ENCODE results near the gene RSAD2. TPM values are rescaled to one million over a fixed set of nuclear protein-coding genes. Genes with fewer than 3 reads are reported as not detected.
A peak's percentile ranks its signal among the peaks of the same experiment; 100 is the strongest.

RSAD2 gene
- total RNA-seq = 4.4 and 5.3 TPM in 2 replicates
- long read RNA-seq, transcript RSAD2-201 (6 exons, 3,519 nt) = major isoform, 18 of 20 reads
- long read RNA-seq, partial matches to known transcripts = 0 of 20 reads
- long read RNA-seq, other reads (novel, unspliced or antisense) = 2 of 20 reads

- no peaks in the 10 kb centered on the region for H3K27me3 Mint-ChIP-seq
- TF ChIP-seq CTCF (IDR thresholded peaks at IDR 0.05; ENCODE audit: unreplicated experiment) = no peak
- no peak within 1 kb of the TSS for H3K4me3 Mint-ChIP-seq (ENCODE audit: low read depth)
- DNase-seq (ENCODE audit: low spot score, unreplicated experiment) = no peak
- H3K9me3 Mint-ChIP-seq (ENCODE audit: low read depth) = peaks cover 18% of the 10 kb centered on the region
- H3K36me3 Mint-ChIP-seq (ENCODE audit: insufficient read depth) = peaks cover 7% of the 10 kb centered on the region
- peak within 1 kb of the TSS; percentile 21 for H3K27ac Mint-ChIP-seq
- no peaks in the 10 kb centered on the region for H3K4me1 Mint-ChIP-seq (ENCODE audit: low read depth)
These were observed at the start of gene RSAD2 for GRCh38 chr2:6877402-6878304. Gene RSAD2, plus strand, starts transcription at chr2:6877777. Its CDS starts 24 bp downstream, at chr2:6877801.

GRCh38 chr2:6828299-6828584 lies 49.3 kb upstream of the RSAD2 start:
- peaks cover 6% of the 10 kb centered on the region for H3K4me1 Mint-ChIP-seq (ENCODE audit: low read depth)
- H3K27ac Mint-ChIP-seq = no peak overlapping the region
- DNase-seq (ENCODE audit: low spot score, unreplicated experiment) = no peak
- TF ChIP-seq CTCF (IDR thresholded peaks at IDR 0.05; ENCODE audit: unreplicated experiment) = peak; percentile 64
- H3K27me3 Mint-ChIP-seq = no peaks in the 10 kb centered on the region
- peaks cover 3% of the 10 kb centered on the region for H3K36me3 Mint-ChIP-seq (ENCODE audit: insufficient read depth)
- H3K4me3 Mint-ChIP-seq (ENCODE audit: low read depth) = no peak overlapping the region
- peaks cover 21% of the 10 kb centered on the region for H3K9me3 Mint-ChIP-seq (ENCODE audit: low read depth)

GRCh38 chr2:6831229-6831628 lies 46.3 kb upstream of the RSAD2 start:
- H3K4me3 Mint-ChIP-seq (ENCODE audit: low read depth) = no peak overlapping the region
- peaks cover 3% of the 10 kb centered on the region for H3K36me3 Mint-ChIP-seq (ENCODE audit: insufficient read depth)
- no peaks in the 10 kb centered on the region for H3K27me3 Mint-ChIP-seq
- DNase-seq (ENCODE audit: low spot score, unreplicated experiment) = no peak
- peaks cover 33% of the 10 kb centered on the region for H3K9me3 Mint-ChIP-seq (ENCODE audit: low read depth)
- TF ChIP-seq CTCF (IDR thresholded peaks at IDR 0.05; ENCODE audit: unreplicated experiment) = no peak
- no peak overlapping the region for H3K27ac Mint-ChIP-seq
- peaks cover 6% of the 10 kb centered on the region for H3K4me1 Mint-ChIP-seq (ENCODE audit: low read depth)

- Mint-ChIP-seq H3K27me3 (no peaks in the 10 kb centered on the region), H3K4me1 (ENCODE audit: low read depth) (peaks cover 4% of the 10 kb centered on the region), H3K9me3 (ENCODE audit: low read depth) (peaks cover 33% of the 10 kb centered on the region), H3K27ac (no peak overlapping the region), H3K36me3 (ENCODE audit: insufficient read depth) (peaks cover 3% of the 10 kb centered on the region), H3K4me3 (ENCODE audit: low read depth) (no peak overlapping the region)
- TF ChIP-seq CTCF (IDR thresholded peaks at IDR 0.05; ENCODE audit: unreplicated experiment) = no peak
- DNase-seq (ENCODE audit: low spot score, unreplicated experiment) = no peak
These were observed 44.8 kb upstream of the RSAD2 start for GRCh38 chr2:6832596-6833299.

GRCh38 chr2:6833300-6833604 lies 44.3 kb upstream of the RSAD2 start:
- Mint-ChIP-seq H3K9me3 (ENCODE audit: low read depth) (peaks cover 36% of the 10 kb centered on the region), H3K4me1 (ENCODE audit: low read depth) (no peaks in the 10 kb centered on the region), H3K36me3 (ENCODE audit: insufficient read depth) (peaks cover 3% of the 10 kb centered on the region), H3K27ac (no peak overlapping the region), H3K4me3 (ENCODE audit: low read depth) (no peak overlapping the region), H3K27me3 (no peaks in the 10 kb centered on the region)
- DNase-seq (ENCODE audit: low spot score, unreplicated experiment) = no peak
- TF ChIP-seq CTCF (IDR thresholded peaks at IDR 0.05; ENCODE audit: unreplicated experiment) = no peak
